CD4-positive, CD25-positive, alpha-beta regulatory T cell (primary cell): ENCODE measurements around the gene ADSS2. TPM values are rescaled to one million over a fixed set of nuclear protein-coding genes. Genes with fewer than 3 reads are reported as not detected.
A peak's percentile ranks its signal among the peaks of the same experiment; 100 is the strongest.

Experiments used
- ATAC-seq, 2 donors: fragments of 150-1000 bp; cut with Tn5 transposase; one replicate each; pipeline ENCODE4 v1.10.0; 2021; ENCODE audit warnings: low read depth in 2 of 2, moderate number of reproducible peaks in 2 of 2, moderate library complexity in 1 of 2
- DNase-seq, 3 donors: peaks; one replicate each; pipeline versions ENCODE4 v3.0.0 to v3.0.0-alpha.2; 2012 to 2022; ENCODE audit warnings: mixed read lengths in 1 of 3
- H3K27ac ChIP-seq: one replicate; pipeline ENCODE4 v1.7.0; 2013; ENCODE audit warnings: mild to moderate bottlenecking, low read length; ENCODE audit not compliant: insufficient read depth, poor library complexity, severe bottlenecking
- H3K27me3 ChIP-seq: one replicate; pipeline ENCODE4 v1.7.0; 2013; ENCODE audit warnings: low read length; ENCODE audit not compliant: control insufficient read depth, insufficient read depth
- H3K36me3 ChIP-seq: one replicate; pipeline ENCODE4 v1.7.0; 2013; ENCODE audit warnings: mild to moderate bottlenecking, low read length, moderate library complexity; ENCODE audit not compliant: control insufficient read depth, insufficient read depth
- H3K4me1 ChIP-seq: 2 replicates; pipeline ENCODE4 v1.7.0; 2013; ENCODE audit warnings: mild to moderate bottlenecking, low read length; ENCODE audit not compliant: insufficient read depth, control insufficient read depth, poor library complexity, severe bottlenecking
- H3K4me3 ChIP-seq: one replicate; pipeline ENCODE4 v1.7.0; 2013; ENCODE audit warnings: low read depth, mild to moderate bottlenecking, low read length, moderate library complexity
- H3K9me3 ChIP-seq, 2 experiments: 1 replicate in 1 of 2; 2 replicates in 1 of 2; pipeline ENCODE4 v1.7.0; 2013; ENCODE audit warnings: low read length in 2 of 2, mild to moderate bottlenecking in 1 of 2, moderate library complexity in 1 of 2; ENCODE audit not compliant: control insufficient read depth in 2 of 2
- H3K27ac Mint-ChIP-seq, 3 donors: one replicate each; pipeline ENCODE4 v1.8.0; 2020 to 2022; ENCODE audit warnings: mild to moderate bottlenecking in 3 of 3, mixed read lengths in 3 of 3, moderate library complexity in 2 of 3
- H3K27me3 Mint-ChIP-seq: one replicate; pipeline ENCODE4 v1.8.0; 2022; ENCODE audit warnings: mild to moderate bottlenecking, mixed read lengths
- H3K36me3 Mint-ChIP-seq: one replicate; pipeline ENCODE4 v1.8.0; 2020; ENCODE audit warnings: mixed read lengths
- H3K4me1 Mint-ChIP-seq, 4 donors: one replicate each; pipeline ENCODE4 v1.8.0; 2020 to 2022; ENCODE audit warnings: mixed read lengths in 4 of 4, mild to moderate bottlenecking in 1 of 4
- H3K4me3 Mint-ChIP-seq, 4 donors: one replicate each; pipeline ENCODE4 v1.8.0; 2020 to 2022; ENCODE audit warnings: mild to moderate bottlenecking in 4 of 4, mixed read lengths in 4 of 4, moderate library complexity in 3 of 4
- H3K9me3 Mint-ChIP-seq, 7 donors: one replicate each; pipeline ENCODE4 v1.8.0; 2020 to 2022; ENCODE audit warnings: mixed read lengths in 7 of 7, mild to moderate bottlenecking in 3 of 7, moderate library complexity in 2 of 7
- polyA plus RNA-seq, 4 donors: library from polyadenylated mRNA; unstranded; fragments of 300-500 nt; fragmentation: Illumina TruSeq; gene quantifications; one replicate each; pipeline ENCODE4 v1.2.3, GENCODE V29; 2021
- total RNA-seq: library from RNA; stranded (reverse); gene quantifications from one replicate; pipeline ENCODE4 v1.2.3, GENCODE V29; 2022

ADSS2 gene
- total and polyA plus RNA-seq, 5 donors from 2014 or later: 27.1 to 53.4 (median 28.5) TPM

- Histone ChIP-seq H3K4me1 (peaks cover 53% of the 10 kb centered on the region), H3K27me3 (no peaks in the 10 kb centered on the region), H3K36me3 (peaks cover 3% of the 10 kb centered on the region), H3K27ac (peak overlapping the region; percentile 97), H3K4me3 (peak overlapping the region; percentile 93), H3K9me3 (no peaks in the 10 kb centered on the region)
- Mint-ChIP-seq H3K36me3 (peaks cover 5% of the 10 kb centered on the region), H3K27ac (peak overlapping the region; percentile 96 to 100 (median 99)), H3K4me3 (peak overlapping the region; percentile 91 to 98 (median 94)), H3K27me3 (peaks cover 5% of the 10 kb centered on the region), H3K4me1 (peaks cover 35 to 60% (median 50%) of the 10 kb centered on the region in 4 donors), H3K9me3 (peaks cover 0 to 1% (median 0%) of the 10 kb centered on the region in 7 donors)
- ATAC-seq: peak; percentile 8 to 11
- DNase-seq: peak; percentile 54 to 79 (median 72)
These were observed 841 bp downstream of the ADSS2 start for GRCh38 chr1:244450597-244451538.

DNA sequence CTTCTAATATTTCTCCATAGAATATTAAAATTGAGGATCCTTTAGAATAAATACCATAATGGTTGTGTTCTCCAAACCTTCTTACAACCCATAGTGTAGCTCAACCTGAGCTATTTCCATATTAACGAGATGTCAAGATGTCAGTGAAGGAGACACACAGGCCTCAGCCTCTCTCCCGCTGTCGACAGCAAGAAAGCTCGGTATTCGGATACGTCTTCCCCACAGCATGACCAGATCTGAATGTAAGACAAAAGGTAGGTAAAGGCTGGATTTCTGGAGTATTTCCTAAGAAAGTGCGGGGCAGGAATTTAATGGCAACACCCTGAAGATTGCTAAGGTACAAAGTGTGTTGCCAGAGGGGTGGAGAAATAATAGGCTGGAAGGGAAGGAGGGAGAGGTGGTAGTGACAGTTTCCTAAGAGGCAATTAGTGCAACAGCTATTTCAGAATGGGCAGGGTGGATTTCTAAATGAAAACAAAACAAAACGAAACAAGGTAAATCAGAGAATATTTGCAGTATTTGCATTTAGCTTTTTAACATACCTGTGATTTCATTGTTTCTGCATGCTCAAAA, 1.7 kb downstream of the ADSS2 start:
- H3K9me3 ChIP-seq: no peaks in the 10 kb centered on the region
- H3K9me3 Mint-ChIP-seq: peaks cover 0 to 1% (median 0%) of the 10 kb centered on the region in 7 donors
- peak overlapping the region; percentile 93 for H3K4me3 ChIP-seq
- H3K36me3 ChIP-seq: peaks cover 3% of the 10 kb centered on the region
- no peaks in the 10 kb centered on the region for H3K27me3 ChIP-seq
- H3K36me3 Mint-ChIP-seq: peaks cover 5% of the 10 kb centered on the region
- peak overlapping the region; percentile 97 for H3K27ac ChIP-seq
- peaks cover 53% of the 10 kb centered on the region for H3K4me1 ChIP-seq
- H3K27me3 Mint-ChIP-seq: peaks cover 5% of the 10 kb centered on the region
- peaks cover 43 to 68% (median 57%) of the 10 kb centered on the region in 4 donors for H3K4me1 Mint-ChIP-seq
- peak overlapping the region; percentile 38 to 100 (median 99) for H3K27ac Mint-ChIP-seq
- no peak for DNase-seq
- peak overlapping the region; percentile 91 to 98 (median 94) for H3K4me3 Mint-ChIP-seq
- ATAC-seq: no peak

GRCh38 chr1:244448279-244449036, 3.3 kb downstream of the ADSS2 start:
- Histone ChIP-seq H3K9me3 (no peaks in the 10 kb centered on the region), H3K27me3 (no peaks in the 10 kb centered on the region), H3K36me3 (peaks cover 3% of the 10 kb centered on the region), H3K4me1 (peaks cover 57% of the 10 kb centered on the region), H3K27ac (no peak overlapping the region), H3K4me3 (peak overlapping the region; percentile 16)
- Mint-ChIP-seq H3K27me3 (peaks cover 5% of the 10 kb centered on the region), H3K9me3 (peaks cover 0 to 1% (median 0%) of the 10 kb centered on the region in 7 donors), H3K4me1 (peaks cover 46 to 72% (median 61%) of the 10 kb centered on the region in 4 donors), H3K4me3 (peak overlapping the region; percentile 36 to 91 (median 76)), H3K36me3 (peaks cover 5% of the 10 kb centered on the region), H3K27ac (peak overlapping the region; percentile 63 to 78 (median 64))
- no peak for DNase-seq
- ATAC-seq: no peak

GRCh38 chr1:244447552-244447951, 4.2 kb downstream of the ADSS2 start:
- Histone ChIP-seq H3K4me3 (peak overlapping the region; percentile 19), H3K27ac (no peak overlapping the region), H3K36me3 (peaks cover 5% of the 10 kb centered on the region), H3K9me3 (no peaks in the 10 kb centered on the region), H3K4me1 (peaks cover 56% of the 10 kb centered on the region), H3K27me3 (no peaks in the 10 kb centered on the region)
- Mint-ChIP-seq H3K4me3 (peak overlapping the region; percentile 5 to 58 (median 17)), H3K27ac (peak overlapping the region in 1 of 3 donors; percentile 1), H3K36me3 (peaks cover 8% of the 10 kb centered on the region), H3K9me3 (peaks cover 0 to 1% (median 0%) of the 10 kb centered on the region in 7 donors), H3K4me1 (peaks cover 48 to 75% (median 64%) of the 10 kb centered on the region in 4 donors), H3K27me3 (peaks cover 5% of the 10 kb centered on the region)
- ATAC-seq: no peak
- DNase-seq: no peak

- Mint-ChIP-seq H3K9me3 (no peaks in the 10 kb centered on the region), H3K36me3 (peaks cover 8% of the 10 kb centered on the region), H3K27me3 (peaks cover under 1% of the 10 kb centered on the region), H3K4me3 (peak overlapping the region in 3 of 4 donors; percentile 5 to 78 (median 58)), H3K27ac (peak overlapping the region in 1 of 3 donors; percentile 1), H3K4me1 (peaks cover 49 to 75% (median 64%) of the 10 kb centered on the region in 4 donors)
- Histone ChIP-seq H3K36me3 (peaks cover 5% of the 10 kb centered on the region), H3K9me3 (no peaks in the 10 kb centered on the region), H3K4me1 (peaks cover 56% of the 10 kb centered on the region), H3K27ac (no peak overlapping the region), H3K4me3 (peak overlapping the region; percentile 14), H3K27me3 (no peaks in the 10 kb centered on the region)
- ATAC-seq: no peak
- DNase-seq: no peak
These were observed 4.7 kb downstream of the ADSS2 start for GRCh38 chr1:244447024-244447423.

DNA sequence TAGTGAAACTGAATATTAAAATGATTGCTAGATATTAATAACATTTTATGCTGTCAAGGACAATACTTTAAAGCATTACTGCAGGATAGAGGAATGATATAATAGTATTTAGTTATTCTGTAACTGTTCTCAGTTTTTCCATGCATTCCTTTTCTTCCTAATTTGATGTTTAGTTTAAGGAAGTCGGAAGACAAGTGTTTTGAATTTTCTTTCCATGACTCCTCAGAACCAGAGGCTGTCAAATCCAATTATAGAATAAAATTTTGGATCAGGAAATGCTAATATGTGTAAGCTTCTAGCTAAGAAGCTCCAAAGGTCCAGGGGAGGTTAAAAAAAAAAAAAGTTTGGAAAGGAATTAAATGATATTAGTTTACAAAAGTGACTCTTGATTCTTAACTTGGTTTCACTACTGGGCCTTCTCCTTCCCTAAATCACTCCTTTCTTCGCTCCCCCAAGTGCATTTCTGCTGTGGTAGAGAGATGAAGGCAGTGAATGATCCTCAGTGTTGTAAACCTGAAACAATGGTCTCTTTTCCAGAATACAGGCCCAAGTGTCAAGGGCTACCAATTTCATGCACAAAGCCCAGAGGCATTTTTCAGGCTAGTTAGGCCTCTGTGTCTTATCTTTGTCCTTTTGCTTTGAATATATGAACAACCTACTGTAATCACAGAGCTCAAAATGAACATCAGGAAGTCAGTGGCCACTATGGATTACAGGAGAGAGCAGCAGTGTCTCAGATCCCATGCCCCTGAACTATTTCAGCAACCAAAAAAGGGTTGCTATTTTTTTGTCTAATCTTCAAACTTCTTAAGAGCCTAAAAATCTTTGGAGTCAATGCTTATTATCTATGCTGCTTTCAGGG, 6.2 kb downstream of the ADSS2 start:
- H3K27ac ChIP-seq: peak overlapping the region; percentile 34

More for the DNA sequence above, 6.2 kb downstream of the ADSS2 start:
- no peaks in the 10 kb centered on the region for H3K27me3 ChIP-seq
- peaks cover 47% of the 10 kb centered on the region for H3K4me1 ChIP-seq
- peak overlapping the region; percentile 0 to 88 (median 41) for H3K27ac Mint-ChIP-seq
- ATAC-seq (no peak), DNase-seq (no peak)
- peak overlapping the region; percentile 8 for H3K4me3 ChIP-seq
- H3K9me3 Mint-ChIP-seq: no peaks in the 10 kb centered on the region
- H3K4me3 Mint-ChIP-seq: peak overlapping the region; percentile 8 to 61 (median 49)
- peaks cover 5% of the 10 kb centered on the region for H3K36me3 ChIP-seq
- no peaks in the 10 kb centered on the region for H3K9me3 ChIP-seq
- H3K36me3 Mint-ChIP-seq: peaks cover 8% of the 10 kb centered on the region
- peaks cover 49 to 75% (median 64%) of the 10 kb centered on the region in 4 donors for H3K4me1 Mint-ChIP-seq
- H3K27me3 Mint-ChIP-seq: no peaks in the 10 kb centered on the region
